C4-2B (cell line): ENCODE results near the gene FOXL3.

Source experiments
- CTCF ChIP-seq: fragments of 450-650 bp; conservative IDR thresholded peaks from 2 replicates; pipeline ENCODE4 v1.5.1; 2017; ENCODE audit warnings: mild to moderate bottlenecking
- ZFX ChIP-seq: fragments of 450-650 bp; IDR thresholded peaks from 2 replicates; pipeline ENCODE4 v1.6.1; 2017

- TF ChIP-seq CTCF, result no peak
- TF ChIP-seq ZFX, result no peak
Observed at GRCh38 chr7:315516-316265, 25.7 kb downstream of the FOXL3 start.
